DND-41 (cell line): ENCODE measurements around the gene GRID2.

Experiments used
- ATAC-seq: fragments of 200-7000 bp; cut with Tn5 transposase; 3 replicates; pipeline ENCODE4 v1.9.1; 2021; ENCODE audit warnings: low read depth; ENCODE audit not compliant: insufficient read depth
- DNase-seq: peaks from one replicate; pipeline ENCODE4 v3.0.0-alpha.2; 2020
- H2AFZ ChIP-seq: 2 replicates; pipeline ENCODE4 v1.6.0; 2012; ENCODE audit warnings: low read depth, low read length
- H3K27ac ChIP-seq: 2 replicates; pipeline ENCODE4 v1.5.1; 2012; ENCODE audit warnings: low read length, inconsistent platforms
- H3K27me3 ChIP-seq: fragments of 200-600 bp; sonication (generic); 2 replicates; pipeline ENCODE4 v1.6.0; 2012; ENCODE audit warnings: low read length, mild to moderate bottlenecking, inconsistent platforms; ENCODE audit not compliant: insufficient read depth, poor library complexity
- H3K36me3 ChIP-seq: 2 replicates; pipeline ENCODE4 v1.5.1; 2012; ENCODE audit warnings: low read length, inconsistent platforms; ENCODE audit not compliant: insufficient read depth
- H3K4me1 ChIP-seq: 2 replicates; pipeline ENCODE4 v1.5.1; 2012; ENCODE audit warnings: mild to moderate bottlenecking, low read length; ENCODE audit not compliant: insufficient read depth
- H3K4me2 ChIP-seq: 2 replicates; pipeline ENCODE4 v1.6.0; 2012; ENCODE audit warnings: mild to moderate bottlenecking, moderate library complexity, low read length, inconsistent platforms; ENCODE audit not compliant: insufficient read depth
- H3K4me3 ChIP-seq, 2 experiments: fragments of 200-600 bp in 1 of 2; shearing (Covaris generic) in 1 of 2; 2 replicates each; pipeline ENCODE4 v1.5.1; 2012 to 2016; ENCODE audit warnings: inconsistent platforms in 2 of 2, low read length in 2 of 2, mild to moderate bottlenecking in 2 of 2, low read depth in 1 of 2, moderate library complexity in 1 of 2
- H3K79me2 ChIP-seq: 2 replicates; pipeline ENCODE4 v1.6.0; 2012; ENCODE audit warnings: low read length, inconsistent platforms; ENCODE audit not compliant: insufficient read depth
- H3K9ac ChIP-seq: 2 replicates; pipeline ENCODE4 v1.6.0; 2012; ENCODE audit warnings: low read depth, mild to moderate bottlenecking, inconsistent platforms, low read length, moderate library complexity
- H3K9me3 ChIP-seq: 2 replicates; pipeline ENCODE4 v1.5.1; 2012; ENCODE audit warnings: low read length, moderate library complexity, mild to moderate bottlenecking, inconsistent platforms; ENCODE audit not compliant: insufficient read depth, severe bottlenecking
- H4K20me1 ChIP-seq: 2 replicates; pipeline ENCODE4 v1.6.0; 2012; ENCODE audit warnings: low read length; ENCODE audit not compliant: insufficient read depth
- CTCF ChIP-seq: IDR thresholded peaks from 2 replicates; pipeline ENCODE4 v1.5.1; 2012; ENCODE audit warnings: borderline replicate concordance, low read length, moderate library complexity, mild to moderate bottlenecking; ENCODE audit not compliant: poor library complexity, severe bottlenecking; ENCODE audit errors: extremely low read depth
- EZH2 ChIP-seq: IDR thresholded peaks from 3 replicates; pipeline ENCODE4 v1.6.1; 2012; ENCODE audit warnings: borderline replicate concordance, low read depth, mild to moderate bottlenecking, moderate library complexity, low read length, inconsistent platforms; ENCODE audit not compliant: severe bottlenecking

Gene GRID2

GRCh38 chr4:93139118-93139517 lies 835.4 kb downstream of the GRID2 start:
- H3K27me3 ChIP-seq, result no peaks in the 10 kb centered on the region
- no peak overlapping the region for H2AFZ ChIP-seq
- TF ChIP-seq EZH2 (no peak), CTCF (no peak)
- H4K20me1 ChIP-seq, result no peaks in the 10 kb centered on the region
- no peak overlapping the region for H3K4me2 ChIP-seq
- H3K9ac ChIP-seq, result no peak overlapping the region
- H3K79me2 ChIP-seq, result no peaks in the 10 kb centered on the region
- no peak overlapping the region for H3K27ac ChIP-seq
- H3K36me3 ChIP-seq, result no peaks in the 10 kb centered on the region
- no peak overlapping the region for H3K4me3 ChIP-seq
- no peaks in the 10 kb centered on the region for H3K4me1 ChIP-seq
- H3K9me3 ChIP-seq, result no peaks in the 10 kb centered on the region
- no peak for DNase-seq
- ATAC-seq, result no peak

- Histone ChIP-seq H3K27ac (no peak overlapping the region), H4K20me1 (no peaks in the 10 kb centered on the region), H2AFZ (no peak overlapping the region), H3K9ac (no peak overlapping the region), H3K4me2 (no peak overlapping the region), H3K36me3 (no peaks in the 10 kb centered on the region), H3K9me3 (no peaks in the 10 kb centered on the region), H3K4me3 (no peak overlapping the region), H3K4me1 (no peaks in the 10 kb centered on the region), H3K79me2 (no peaks in the 10 kb centered on the region), H3K27me3 (no peaks in the 10 kb centered on the region)
- DNase-seq, result no peak
- no peak for ATAC-seq
- TF ChIP-seq EZH2 (no peak), CTCF (no peak)
Observed at GRCh38 chr4:93143902-93144301, 840.1 kb downstream of the GRID2 start.

- Histone ChIP-seq H3K4me2 (no peak overlapping the region), H3K4me3 (no peak overlapping the region), H3K9ac (no peak overlapping the region), H3K36me3 (no peaks in the 10 kb centered on the region), H3K27ac (no peak overlapping the region), H4K20me1 (no peaks in the 10 kb centered on the region), H3K79me2 (no peaks in the 10 kb centered on the region), H2AFZ (no peak overlapping the region), H3K4me1 (no peaks in the 10 kb centered on the region), H3K27me3 (no peaks in the 10 kb centered on the region), H3K9me3 (no peaks in the 10 kb centered on the region)
- no peak for ATAC-seq
- DNase-seq, result no peak
- no peak for TF ChIP-seq CTCF
- no peak for TF ChIP-seq EZH2
Observed at GRCh38 chr4:93144644-93145043, 840.9 kb downstream of the GRID2 start.

- Histone ChIP-seq H3K9ac (no peak overlapping the region), H3K4me3 (no peak overlapping the region), H3K9me3 (no peaks in the 10 kb centered on the region), H4K20me1 (no peaks in the 10 kb centered on the region), H2AFZ (no peak overlapping the region), H3K27ac (no peak overlapping the region), H3K4me2 (no peak overlapping the region), H3K36me3 (no peaks in the 10 kb centered on the region), H3K4me1 (no peaks in the 10 kb centered on the region), H3K79me2 (no peaks in the 10 kb centered on the region), H3K27me3 (no peaks in the 10 kb centered on the region)
- DNase-seq, result no peak
- ATAC-seq, result no peak
- no peak for TF ChIP-seq EZH2
- no peak for TF ChIP-seq CTCF
Observed at GRCh38 chr4:93147524-93148212, 843.9 kb downstream of the GRID2 start.
